NCI-H1417 (cell line): ENCODE data around the gene GSG1L.

Experiments
- DNase-seq, 3 experiments: peaks; one replicate each; lab custom pipeline; 2025; lab: John Stamatoyannopoulos, UW

GSG1L gene

GRCh38 chr16:27774779-27775178 lies 288.7 kb downstream of the GSG1L start:
- DNase-seq: no peak

GRCh38 chr16:27773344-27773743 lies 290.2 kb downstream of the GSG1L start:
- DNase-seq: no peak

GRCh38 chr16:27772093-27772825 lies 291.3 kb downstream of the GSG1L start:
- no peak for DNase-seq

GRCh38 chr16:27771201-27771910 lies 292.2 kb downstream of the GSG1L start:
- DNase-seq: no peak

GRCh38 chr16:27770271-27771196 lies 293.0 kb downstream of the GSG1L start:
- DNase-seq: no peak

- peak in 1 of 3 experiments; percentile 22 for DNase-seq
Observed at GRCh38 chr16:27769561-27770255, 293.8 kb downstream of the GSG1L start.

- DNase-seq: no peak
Observed at GRCh38 chr16:27768651-27769272, 294.8 kb downstream of the GSG1L start.

GRCh38 chr16:27767971-27768591 lies 295.4 kb downstream of the GSG1L start:
- DNase-seq: no peak

GRCh38 chr16:27767081-27767480 lies 296.4 kb downstream of the GSG1L start:
- no peak for DNase-seq

- no peak for DNase-seq
Observed at GRCh38 chr16:27766236-27766925, 297.1 kb downstream of the GSG1L start.

- DNase-seq: peak in 1 of 3 experiments; percentile 37
Observed at GRCh38 chr16:27764869-27765675, 298.4 kb downstream of the GSG1L start.

GRCh38 chr16:27764427-27764826 lies 299.1 kb downstream of the GSG1L start:
- no peak for DNase-seq

GRCh38 chr16:27762441-27762840 lies 301.1 kb downstream of the GSG1L start:
- DNase-seq: no peak

- DNase-seq: no peak
Observed at GRCh38 chr16:27761816-27762215, 301.7 kb downstream of the GSG1L start.

GRCh38 chr16:27760789-27761176 lies 302.7 kb downstream of the GSG1L start:
- DNase-seq: no peak

- no peak for DNase-seq
Observed at GRCh38 chr16:27759967-27760788, 303.3 kb downstream of the GSG1L start.

- no peak for DNase-seq
Observed at GRCh38 chr16:27759301-27759871, 304.1 kb downstream of the GSG1L start.

- no peak for DNase-seq
Observed at GRCh38 chr16:27758544-27758943, 305.0 kb downstream of the GSG1L start.
